Epithelial cell of esophagus (primary cell): ENCODE results near the gene RNF130.
A peak's percentile ranks its signal among the peaks of the same experiment; 100 is the strongest.

ENCODE experiments used
- DNase-seq: peaks from one replicate; pipeline ENCODE4 v3.0.0; 2010; ENCODE audit warnings: low read depth
- H3K4me3 ChIP-seq: 2 replicates; pipeline ENCODE4 v1.5.1; 2011; ENCODE audit warnings: mild to moderate bottlenecking, low read length, control low read depth
- CTCF ChIP-seq: IDR thresholded peaks from 2 replicates; pipeline ENCODE4 v1.5.1; 2011; ENCODE audit warnings: low read depth, mild to moderate bottlenecking, low read length, control low read depth, inconsistent platforms; ENCODE audit not compliant: insufficient read depth; ENCODE audit errors: missing control alignments

RNF130 gene

GRCh38 chr5:180056153-180056552, 15.4 kb downstream of the RNF130 start:
- DNase-seq = peak; percentile 11
- no peak overlapping the region for H3K4me3 ChIP-seq
- no peak for TF ChIP-seq CTCF

DNA sequence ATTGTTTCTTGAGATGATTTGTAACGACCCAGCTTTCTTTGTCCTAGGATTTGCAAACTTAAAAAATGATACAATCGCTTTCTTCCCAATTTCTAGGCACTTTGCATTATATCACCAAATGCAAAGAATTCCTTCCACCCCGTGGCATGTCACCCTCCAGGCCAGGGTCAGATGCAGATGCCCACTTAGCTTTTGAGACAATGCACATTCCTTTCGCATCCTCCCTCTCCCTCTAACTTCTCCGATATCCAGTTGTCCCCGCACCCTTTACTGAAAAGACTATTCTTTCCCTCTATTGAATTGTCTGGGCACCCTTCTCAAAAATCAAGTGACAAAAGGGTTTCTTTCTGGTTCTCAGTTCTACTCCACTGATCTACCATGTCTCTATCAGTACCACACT, 17.3 kb downstream of the RNF130 start:
- TF ChIP-seq CTCF = no peak
- DNase-seq = no peak
- H3K4me3 ChIP-seq = no peak overlapping the region

GRCh38 chr5:180053061-180053602, 18.4 kb downstream of the RNF130 start:
- DNase-seq = no peak
- TF ChIP-seq CTCF = no peak
- no peak overlapping the region for H3K4me3 ChIP-seq

- no peak overlapping the region for H3K4me3 ChIP-seq
- no peak for DNase-seq
- no peak for TF ChIP-seq CTCF
These were observed 19.2 kb downstream of the RNF130 start for GRCh38 chr5:180052211-180052818.

DNA sequence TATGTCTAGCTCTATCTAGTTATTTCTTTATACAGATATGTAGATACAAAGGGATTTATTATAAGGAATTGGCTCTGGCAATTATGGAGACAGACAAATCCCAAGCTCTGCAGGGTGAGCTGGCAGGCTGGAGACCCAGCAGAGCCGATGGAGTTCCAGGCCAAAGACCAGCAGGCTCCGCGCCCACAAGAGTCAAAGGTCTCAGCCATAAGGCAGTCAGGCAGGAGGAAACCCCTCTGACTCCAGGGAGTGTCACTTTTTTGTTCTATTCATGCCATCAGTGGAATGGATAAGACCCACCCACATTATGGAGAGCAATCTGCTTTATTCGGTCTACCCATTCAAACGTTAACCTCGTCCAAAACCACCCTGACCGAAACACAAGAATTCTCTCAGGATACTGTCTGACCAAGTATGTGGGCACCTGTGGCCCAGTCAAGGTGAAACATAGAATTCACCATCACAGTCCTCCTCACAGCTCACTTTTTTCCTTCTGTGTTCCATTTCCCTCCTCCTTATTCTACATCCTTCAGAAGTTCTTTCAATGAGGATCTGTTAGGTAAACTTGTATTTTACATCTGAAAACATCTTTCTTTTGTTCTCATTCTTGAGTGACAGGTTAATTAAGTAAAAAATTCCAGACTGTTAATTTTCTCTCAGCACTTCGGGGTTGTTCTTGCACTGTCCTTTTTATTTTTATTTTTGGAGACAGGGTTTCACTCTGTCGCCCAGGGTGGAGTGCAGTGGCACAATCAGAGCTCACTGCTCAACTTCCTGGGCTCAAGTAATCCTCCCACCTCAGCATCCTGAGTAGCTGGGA, 21.2 kb downstream of the RNF130 start:
- no peak overlapping the region for H3K4me3 ChIP-seq
- DNase-seq = no peak
- TF ChIP-seq CTCF = no peak

GRCh38 chr5:180049185-180049548, 22.4 kb downstream of the RNF130 start:
- no peak for DNase-seq
- no peak overlapping the region for H3K4me3 ChIP-seq
- TF ChIP-seq CTCF = no peak
